ENCODE measurements around the gene SLC35F1.

GRCh38 chr6:118086159-118086558 is 179.1 kb downstream of the SLC35F1 start:
- TF ChIP-seq ZNF704 (tag by site-specific recombination; IDR thresholded peaks at IDR 0.05) (no peak), CTCF (tag by site-specific recombination; IDR thresholded peaks at IDR 0.05) (no peak), ZBTB6 (tag by site-specific recombination; IDR thresholded peaks at IDR 0.05) (no peak), TRIM28 (IDR thresholded peaks at IDR 0.05; ENCODE audit: borderline replicate concordance, low read length) (no peak), ZNF169 (tag by site-specific recombination; IDR thresholded peaks at IDR 0.05) (no peak), ZNF292 (tag by site-specific recombination; IDR thresholded peaks at IDR 0.05; ENCODE audit: borderline replicate concordance, low read depth) (no peak), ZNF530 (tag by site-specific recombination; IDR thresholded peaks at IDR 0.05; ENCODE audit: low read depth) (no peak), ZNF433 (tag by site-specific recombination; IDR thresholded peaks at IDR 0.05; ENCODE audit: low read depth) (no peak), ZBTB8A (tag by site-specific recombination; IDR thresholded peaks at IDR 0.05) (no peak), ZSCAN5A (tag by site-specific recombination; IDR thresholded peaks at IDR 0.05) (no peak), ZNF623 (tag by site-specific recombination; IDR thresholded peaks at IDR 0.05) (no peak), ZNF549 (tag by site-specific recombination; IDR thresholded peaks at IDR 0.05) (no peak), MEIS1 (CRISPR knock-in tag; IDR thresholded peaks at IDR 0.05; ENCODE audit: borderline replicate concordance) (no peak)
